Lower lobe of right lung (tissue), 2 donors: ENCODE measurements around the gene MAPT. TPM values are rescaled to one million over a fixed set of nuclear protein-coding genes. Genes with fewer than 3 reads are reported as not detected.

Experiments used
- ATAC-seq, 2 donors: fragments of 200-7000 bp; cut with Tn5 transposase; one replicate each; pipeline ENCODE4 v1.9.1; 2020 to 2022; ENCODE audit warnings: mild to moderate bottlenecking in 2 of 2, moderate library complexity in 2 of 2
- DNase-seq: peaks from one replicate; pipeline ENCODE4 v3.0.0-alpha.2; 2020
- H3K27ac ChIP-seq: fragments of 200-600 bp; one replicate; pipeline ENCODE4 v1.8.0; 2022
- H3K27me3 ChIP-seq: fragments of 200-600 bp; one replicate; pipeline ENCODE4 v1.8.0; 2022; ENCODE audit warnings: low read depth
- H3K36me3 ChIP-seq: fragments of 200-600 bp; one replicate; pipeline ENCODE4 v1.8.0; 2022; ENCODE audit warnings: mild to moderate bottlenecking
- H3K4me1 ChIP-seq: fragments of 200-600 bp; one replicate; pipeline ENCODE4 v1.8.0; 2022
- H3K4me3 ChIP-seq: fragments of 200-600 bp; one replicate; pipeline ENCODE4 v1.8.0; 2022; ENCODE audit warnings: mild to moderate bottlenecking
- H3K9me3 ChIP-seq: fragments of 200-600 bp; one replicate; pipeline ENCODE4 v1.8.0; 2022
- CTCF ChIP-seq: fragments of 200-600 bp; IDR thresholded peaks from one replicate; pipeline ENCODE4 v1.8.0; 2022; ENCODE audit warnings: antibody characterized with exemption, mild to moderate bottlenecking
- intact Hi-C: fragments of 100-400 bp; cut with DNase I; formaldehyde crosslinking; loops from one replicate; pipeline ENCODE4 v1.11.0; 2022
- total RNA-seq: library from RNA; stranded (reverse); fragmentation: NEBNext Ultra II Directional; extraction: Animal tissue kit (Norgen Biotek cat#: 25700); gene quantifications from one replicate; pipeline ENCODE4 v1.2.1, GENCODE V29; 2021
- donor health status: DM: no; HTN: yes; CAD: no; lungs with severe emphysema.

The MAPT gene
- total RNA-seq, 1 donor from 2014 or later, result 5.5 TPM

- H3K4me3 ChIP-seq, result no peak overlapping the region
- no peak overlapping the region for H3K27ac ChIP-seq
- no peaks in the 10 kb centered on the region for H3K27me3 ChIP-seq
- H3K9me3 ChIP-seq, result no peaks in the 10 kb centered on the region
- DNase-seq (no peak), ATAC-seq (no peak)
- peaks cover 18% of the 10 kb centered on the region for H3K4me1 ChIP-seq
- intact Hi-C loops, result no loop called here
- peaks cover 17% of the 10 kb centered on the region for H3K36me3 ChIP-seq
- no peak for TF ChIP-seq CTCF
Observed at GRCh38 chr17:46074540-46074939, 180.2 kb downstream of the MAPT start.

Other genes starting within 250 kb of the MAPT start
- gene CRHR1, start 110.2 kb upstream of the MAPT start, total RNA-seq, result not detected
- not detected for gene SPPL2C, start 49.7 kb upstream of the MAPT start, total RNA-seq
- not detected for gene STH, start 104.7 kb downstream of the MAPT start, total RNA-seq